Stimulated activated CD4-positive, alpha-beta T cell treated with anti-CD3 and anti-CD28 coated beads, Interleukin-12 subunit alpha, Interleukin-12 subunit beta, amount 100 ng/mL, for 4 hours (primary cell): ENCODE data around the gene SLC30A10.
"Not testable (repeated sequence)": the region's sequence is repeated elsewhere in the genome, so short reads cannot be mapped to it uniquely, and the experiment has no call there.

Experiments used
- DNase-seq: peaks from one replicate; pipeline ENCODE4 v3.0.0-alpha.2; 2020

SLC30A10 gene

GRCh38 chr1:219927956-219928790 lies at the start of gene SLC30A10:
SLC30A10 (minus strand) TSS chr1:219928557; CDS start chr1:219928440, 117 bp downstream.
- DNase-seq = peak; percentile 0

- DNase-seq = no peak
These were observed 44.9 kb upstream of the SLC30A10 start for GRCh38 chr1:219973213-219973612.

GRCh38 chr1:219967361-219967760 lies 39.0 kb upstream of the SLC30A10 start:
- DNase-seq = no peak

GRCh38 chr1:219966071-219966349 lies 37.7 kb upstream of the SLC30A10 start:
- DNase-seq = no peak

GRCh38 chr1:219965285-219966070 lies 37.1 kb upstream of the SLC30A10 start:
- DNase-seq = no peak

GRCh38 chr1:219963432-219963831 lies 35.1 kb upstream of the SLC30A10 start:
- DNase-seq = no peak

GRCh38 chr1:219961684-219962083 lies 33.3 kb upstream of the SLC30A10 start:
- no peak for DNase-seq

GRCh38 chr1:219959540-219960203 lies 31.3 kb upstream of the SLC30A10 start:
- no peak for DNase-seq

- no peak for DNase-seq
These were observed 30.6 kb upstream of the SLC30A10 start for GRCh38 chr1:219958875-219959417.

GRCh38 chr1:219954736-219955421 lies 26.5 kb upstream of the SLC30A10 start:
- no peak for DNase-seq

GRCh38 chr1:219954052-219954451 lies 25.7 kb upstream of the SLC30A10 start:
- no peak for DNase-seq

GRCh38 chr1:219952361-219952760 lies 24.0 kb upstream of the SLC30A10 start:
- DNase-seq = no peak

- DNase-seq = not testable (repeated sequence)
These were observed 20.9 kb upstream of the SLC30A10 start for GRCh38 chr1:219949227-219949626.

- not testable (repeated sequence) for DNase-seq
These were observed 20.4 kb upstream of the SLC30A10 start for GRCh38 chr1:219948766-219949165.

- DNase-seq = no peak
These were observed 17.4 kb upstream of the SLC30A10 start for GRCh38 chr1:219945795-219946194.

GRCh38 chr1:219941179-219942118 lies 13.1 kb upstream of the SLC30A10 start:
- no peak for DNase-seq

- no peak for DNase-seq
These were observed 12.3 kb upstream of the SLC30A10 start for GRCh38 chr1:219940707-219941106.

- no peak for DNase-seq
These were observed 10.3 kb upstream of the SLC30A10 start for GRCh38 chr1:219938706-219939105.

- not testable (repeated sequence) for DNase-seq
These were observed 5.4 kb upstream of the SLC30A10 start for GRCh38 chr1:219933763-219934162.

GRCh38 chr1:219931033-219931432 lies 2.7 kb upstream of the SLC30A10 start:
- DNase-seq = no peak

GRCh38 chr1:219928791-219929118 lies 398 bp upstream of the SLC30A10 start:
- no peak for DNase-seq
